A673 (cell line): ENCODE data around the gene HOMER3. TPM values are rescaled to one million over a fixed set of nuclear protein-coding genes. Genes with fewer than 3 reads are reported as not detected.

Experiments used
- BruUV-seq: library from RNA; stranded (reverse); fragments of 400-500 nt; replicated peaks from 2 replicates; lab custom pipeline; 2021; lab: Mats Ljungman, UMichigan
- CTCF ChIA-PET: fragments of 300-600 bp; sonication (Branson Sonifier 250); formaldehyde crosslinking; loops from one replicate; lab custom pipeline; 2022; ENCODE audit warnings: antibody characterized with exemption; lab: Charles Lee
- POLR2A ChIA-PET: fragments of 300-600 bp; sonication (Branson Sonifier 250); formaldehyde crosslinking; loops from one replicate; lab custom pipeline; 2022; ENCODE audit warnings: antibody characterized with exemption; ENCODE audit not compliant: low non-redundant PET; lab: Charles Lee
- DNase-seq: peaks from one replicate; pipeline ENCODE4 v3.0.0-alpha.2; 2015; ENCODE audit warnings: low spot score
- H3K27ac ChIP-seq: fragments of 200-600 bp; sonication (generic); 2 replicates; pipeline ENCODE4 v1.5.1; 2016; ENCODE audit warnings: mixed run types, low read depth, mild to moderate bottlenecking, mixed read lengths, antibody characterized with exemption, low read length; ENCODE audit not compliant: poor library complexity, severe bottlenecking
- H3K27me3 ChIP-seq: fragments of 200-600 bp; sonication (generic); replicated peaks from 2 replicates; pipeline ENCODE4 v1.6.1; 2017; ENCODE audit warnings: mixed run types, low read depth, mild to moderate bottlenecking, mixed read lengths, antibody characterized with exemption, low read length; ENCODE audit not compliant: insufficient read depth, poor library complexity
- H3K36me3 ChIP-seq: fragments of 200-600 bp; sonication (generic); 2 replicates; pipeline ENCODE4 v1.6.1; 2016; ENCODE audit warnings: mixed run types, mild to moderate bottlenecking, mixed read lengths, antibody characterized with exemption, low read length; ENCODE audit not compliant: insufficient read depth, poor library complexity, severe bottlenecking
- H3K4me1 ChIP-seq: fragments of 200-600 bp; sonication (generic); 2 replicates; pipeline ENCODE4 v1.6.1; 2017; ENCODE audit warnings: mixed run types, mild to moderate bottlenecking, mixed read lengths, antibody characterized with exemption, low read length; ENCODE audit not compliant: insufficient read depth, poor library complexity, severe bottlenecking
- H3K4me3 ChIP-seq: fragments of 200-600 bp; sonication (generic); 2 replicates; pipeline ENCODE4 v1.5.1; 2016; ENCODE audit warnings: low read depth, mixed run types, mild to moderate bottlenecking, mixed read lengths, low read length; ENCODE audit not compliant: poor library complexity, severe bottlenecking
- H3K9me3 ChIP-seq: fragments of 200-600 bp; sonication (generic); 2 replicates; pipeline ENCODE4 v1.6.1; 2016; ENCODE audit warnings: mixed run types, low read depth, mild to moderate bottlenecking, mixed read lengths, antibody characterized with exemption, low read length; ENCODE audit not compliant: poor library complexity, severe bottlenecking
- CTCF ChIP-seq: fragments of 300-800, 200-600 bp; sonication (generic); conservative IDR thresholded peaks from 2 replicates; pipeline ENCODE4 v1.5.1; 2017; ENCODE audit warnings: low read depth, mild to moderate bottlenecking, antibody characterized with exemption, low read length, moderate library complexity, mixed read lengths
- EZH2 ChIP-seq: fragments of 200-600 bp; sonication (generic); IDR thresholded peaks from 2 replicates; pipeline ENCODE4 v1.6.1; 2017; ENCODE audit warnings: borderline replicate concordance, low read depth, mild to moderate bottlenecking, mixed read lengths, antibody characterized with exemption, low read length; ENCODE audit not compliant: poor library complexity, severe bottlenecking
- intact Hi-C: fragments of 100-400 bp; cut with micrococcal nuclease; formaldehyde crosslinking; loops from one replicate; pipeline ENCODE4 v1.10.0; 2022; ENCODE audit not compliant: unreplicated experiment
- total RNA-seq: library from RNA; stranded (reverse); gene quantifications from 2 replicates; pipeline ENCODE4 v1.2.3, GENCODE V29; 2021

Gene HOMER3
- total RNA-seq, 1 experiment from 2014 or later, result 23.9 TPM

DNA sequence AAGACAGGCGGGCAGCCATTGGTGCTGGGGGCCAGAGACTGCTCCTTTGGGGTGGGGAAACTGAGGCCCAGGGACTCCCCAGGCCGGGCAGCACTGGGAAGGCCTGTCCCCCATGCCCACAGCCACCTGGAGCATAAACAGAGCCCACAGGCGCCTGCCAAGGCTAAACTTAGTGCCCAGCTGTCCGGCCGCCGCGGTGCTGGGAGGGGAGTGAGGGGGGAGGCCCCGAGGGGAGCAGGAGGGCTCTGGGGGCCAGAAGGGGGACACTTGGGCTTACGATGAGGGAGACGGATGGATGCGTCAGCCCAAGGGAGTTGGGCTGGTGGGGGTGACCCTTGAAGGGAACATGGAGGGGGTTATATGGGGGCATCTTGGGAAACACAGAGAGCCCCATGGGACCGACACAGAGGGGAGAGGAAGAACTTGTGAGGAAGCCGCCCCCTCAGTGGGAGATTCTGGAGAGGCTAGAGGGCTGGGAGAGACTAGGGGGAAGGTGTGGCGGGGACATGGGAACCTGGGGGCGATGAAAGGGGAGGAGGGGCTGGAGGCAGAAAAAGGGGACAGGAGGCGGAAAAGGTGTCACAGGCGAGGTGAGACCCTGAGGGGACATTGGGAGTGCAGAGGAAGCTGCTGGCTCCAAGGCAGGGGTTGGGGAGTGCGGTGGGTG lies 47.3 kb downstream of the HOMER3 start:
- Histone ChIP-seq H3K27me3 (no peaks in the 10 kb centered on the region), H3K27ac (no peak overlapping the region), H3K4me3 (no peak overlapping the region), H3K4me1 (peaks cover 10% of the 10 kb centered on the region), H3K9me3 (no peaks in the 10 kb centered on the region), H3K36me3 (no peaks in the 10 kb centered on the region)
- no TSS peak for BruUV-seq
- no peak for DNase-seq
- TF ChIP-seq CTCF (no peak), EZH2 (no peak)
- intact Hi-C loops, result no loop called here
- ChIA-PET CTCF (interaction anchor here (0.5 kb wide), 1 partner anchor 170 kb away, joined by 3 read pairs; the partner anchor contains the start of gene SLC25A42), POLR2A (interaction anchor here (0.6 kb wide), 1 partner anchor 32 kb away, joined by 7 read pairs; no protein-coding TSS in a partner anchor)

- Histone ChIP-seq H3K27me3 (no peaks in the 10 kb centered on the region), H3K36me3 (no peaks in the 10 kb centered on the region), H3K9me3 (no peaks in the 10 kb centered on the region), H3K27ac (no peak overlapping the region), H3K4me1 (peaks cover 10% of the 10 kb centered on the region), H3K4me3 (no peak overlapping the region)
- POLR2A ChIA-PET, result no interaction called here
- no TSS peak for BruUV-seq
- no peak for DNase-seq
- no peak for TF ChIP-seq EZH2
- no peak for TF ChIP-seq CTCF
- CTCF ChIA-PET, result no interaction called here
- intact Hi-C loops, result no loop called here
Observed at GRCh38 chr19:18889949-18890745, 50.9 kb downstream of the HOMER3 start.

GRCh38 chr19:18886972-18887371 lies 54.0 kb downstream of the HOMER3 start:
- Histone ChIP-seq H3K9me3 (no peaks in the 10 kb centered on the region), H3K27ac (no peak overlapping the region), H3K4me3 (no peak overlapping the region), H3K36me3 (no peaks in the 10 kb centered on the region), H3K27me3 (no peaks in the 10 kb centered on the region), H3K4me1 (no peaks in the 10 kb centered on the region)
- no TSS peak for BruUV-seq
- TF ChIP-seq EZH2, result no peak
- TF ChIP-seq CTCF, result no peak
- no peak for DNase-seq
- ChIA-PET POLR2A (no interaction called here), CTCF (no interaction called here)
- intact Hi-C loops, result no loop called here
